Naive B cell (primary cell): ENCODE results near the gene ATAD2B. TPM values are rescaled to one million over a fixed set of nuclear protein-coding genes. Genes with fewer than 3 reads are reported as not detected.
"Not testable (repeated sequence)": the region's sequence is repeated elsewhere in the genome, so short reads cannot be mapped to it uniquely, and the experiment has no call there.

Source experiments
- ATAC-seq, 2 donors: fragments of 150-1000 bp; cut with Tn5 transposase; 2 replicates each; pipeline ENCODE4 v1.10.0; 2021; ENCODE audit warnings: low read depth in 2 of 2, mild to moderate bottlenecking in 2 of 2, moderate library complexity in 2 of 2
- DNase-seq: peaks from one replicate; pipeline ENCODE4 v3.0.0; 2022
- H3K27ac Mint-ChIP-seq, 6 donors: one replicate each; pipeline ENCODE4 v1.8.0; 2020 to 2022; ENCODE audit warnings: mild to moderate bottlenecking in 6 of 6, mixed read lengths in 6 of 6, moderate library complexity in 5 of 6, inconsistent platforms in 2 of 6
- H3K27me3 Mint-ChIP-seq, 3 donors: one replicate each; pipeline ENCODE4 v1.8.0; 2021 to 2022; ENCODE audit warnings: mixed read lengths in 3 of 3, mild to moderate bottlenecking in 1 of 3
- H3K36me3 Mint-ChIP-seq, 2 donors: one replicate each; pipeline ENCODE4 v1.8.0; 2020 to 2022; ENCODE audit warnings: mixed read lengths in 2 of 2, inconsistent platforms in 1 of 2, mild to moderate bottlenecking in 1 of 2
- H3K4me1 Mint-ChIP-seq, 3 donors: one replicate each; pipeline ENCODE4 v1.8.0; 2020 to 2022; ENCODE audit warnings: mixed read lengths in 3 of 3, inconsistent platforms in 1 of 3, mild to moderate bottlenecking in 1 of 3, moderate library complexity in 1 of 3
- H3K4me3 Mint-ChIP-seq, 8 donors: one replicate each; pipeline ENCODE4 v1.8.0; 2020 to 2022; ENCODE audit warnings: mild to moderate bottlenecking in 8 of 8, mixed read lengths in 8 of 8, moderate library complexity in 8 of 8, inconsistent platforms in 2 of 8
- H3K9me3 Mint-ChIP-seq, 7 donors: one replicate each; pipeline ENCODE4 v1.8.0; 2020 to 2022; ENCODE audit warnings: mixed read lengths in 7 of 7, mild to moderate bottlenecking in 5 of 7, inconsistent platforms in 2 of 7, moderate library complexity in 1 of 7
- polyA plus RNA-seq, 6 donors: library from polyadenylated mRNA; unstranded; fragments of 300-500 nt; fragmentation: Illumina TruSeq; gene quantifications; one replicate each; pipeline ENCODE4 v1.2.3, GENCODE V29; 2021; ENCODE audit warnings: low read depth in 6 of 6

ATAD2B gene
- polyA plus RNA-seq, 6 donors from 2014 or later = 8.7 to 21.6 (median 15.0) TPM

- DNase-seq, ATAC-seq, H3K27ac Mint-ChIP-seq, H3K27me3 Mint-ChIP-seq, H3K4me1 Mint-ChIP-seq: not testable (repeated sequence)
- H3K4me3 Mint-ChIP-seq = peak overlapping the region in 1 of 8 donors; percentile 44
- peaks cover 10 to 37% (median 24%) of the 10 kb centered on the region in 7 donors for H3K9me3 Mint-ChIP-seq
- H3K36me3 Mint-ChIP-seq = peaks cover 38 to 39% of the 10 kb centered on the region in 2 donors
These were observed 203.9 kb downstream of the ATAD2B start for GRCh38 chr2:23723029-23723428.

GRCh38 chr2:23722255-23722654 lies 204.7 kb downstream of the ATAD2B start:
- Mint-ChIP-seq H3K27ac (no peak overlapping the region), H3K4me3 (no peak overlapping the region), H3K27me3 (no peaks in the 10 kb centered on the region), H3K4me1 (no peaks in the 10 kb centered on the region), H3K9me3 (peaks cover 10 to 37% (median 24%) of the 10 kb centered on the region in 7 donors), H3K36me3 (peaks cover 35 to 40% of the 10 kb centered on the region in 2 donors)
- ATAC-seq = no peak
- no peak for DNase-seq

- ATAC-seq = no peak
- H3K27ac Mint-ChIP-seq = no peak overlapping the region
- no peak for DNase-seq
- H3K36me3 Mint-ChIP-seq = peaks cover 38 to 48% of the 10 kb centered on the region in 2 donors
- peaks cover 10 to 37% (median 24%) of the 10 kb centered on the region in 7 donors for H3K9me3 Mint-ChIP-seq
- H3K4me3 Mint-ChIP-seq = peak overlapping the region in 1 of 8 donors; percentile 30
- peaks cover 0 to 7% (median 0%) of the 10 kb centered on the region in 3 donors for H3K4me1 Mint-ChIP-seq
- H3K27me3 Mint-ChIP-seq = no peaks in the 10 kb centered on the region
These were observed 205.5 kb downstream of the ATAD2B start for GRCh38 chr2:23721454-23721826.

GRCh38 chr2:23720705-23721453 lies 206.0 kb downstream of the ATAD2B start:
- H3K9me3 Mint-ChIP-seq = peaks cover 10 to 37% (median 24%) of the 10 kb centered on the region in 7 donors
- H3K27ac Mint-ChIP-seq = no peak overlapping the region
- H3K4me3 Mint-ChIP-seq = peak overlapping the region in 1 of 8 donors; percentile 30
- DNase-seq (no peak), ATAC-seq (no peak)
- H3K4me1 Mint-ChIP-seq = peaks cover 0 to 10% (median 0%) of the 10 kb centered on the region in 3 donors
- H3K27me3 Mint-ChIP-seq = no peaks in the 10 kb centered on the region
- peaks cover 34 to 46% of the 10 kb centered on the region in 2 donors for H3K36me3 Mint-ChIP-seq

GRCh38 chr2:23719716-23720115 lies 207.2 kb downstream of the ATAD2B start:
- ATAC-seq (no peak), DNase-seq (no peak)
- no peak overlapping the region for H3K27ac Mint-ChIP-seq
- H3K9me3 Mint-ChIP-seq = peaks cover 10 to 34% (median 21%) of the 10 kb centered on the region in 7 donors
- no peaks in the 10 kb centered on the region for H3K27me3 Mint-ChIP-seq
- peaks cover 0 to 10% (median 0%) of the 10 kb centered on the region in 3 donors for H3K4me1 Mint-ChIP-seq
- H3K4me3 Mint-ChIP-seq = no peak overlapping the region
- H3K36me3 Mint-ChIP-seq = peaks cover 25 to 38% of the 10 kb centered on the region in 2 donors

- DNase-seq (no peak), ATAC-seq (no peak)
- no peak overlapping the region for H3K4me3 Mint-ChIP-seq
- H3K27me3 Mint-ChIP-seq = no peaks in the 10 kb centered on the region
- peaks cover 25 to 34% of the 10 kb centered on the region in 2 donors for H3K36me3 Mint-ChIP-seq
- no peak overlapping the region for H3K27ac Mint-ChIP-seq
- H3K4me1 Mint-ChIP-seq = peaks cover 0 to 10% (median 0%) of the 10 kb centered on the region in 3 donors
- peaks cover 10 to 30% (median 17%) of the 10 kb centered on the region in 7 donors for H3K9me3 Mint-ChIP-seq
These were observed 207.8 kb downstream of the ATAD2B start for GRCh38 chr2:23718931-23719700.

- H3K27me3 Mint-ChIP-seq = no peaks in the 10 kb centered on the region
- peaks cover 0 to 10% (median 0%) of the 10 kb centered on the region in 3 donors for H3K4me1 Mint-ChIP-seq
- H3K4me3 Mint-ChIP-seq = peak overlapping the region in 1 of 8 donors; percentile 42
- ATAC-seq (no peak), DNase-seq (no peak)
- H3K36me3 Mint-ChIP-seq = peaks cover 14 to 23% of the 10 kb centered on the region in 2 donors
- H3K27ac Mint-ChIP-seq = no peak overlapping the region
- no peaks in the 10 kb centered on the region for H3K9me3 Mint-ChIP-seq
These were observed 213.6 kb downstream of the ATAD2B start for GRCh38 chr2:23713351-23713750.

- H3K4me3 Mint-ChIP-seq = no peak overlapping the region
- H3K4me1 Mint-ChIP-seq = peaks cover 0 to 10% (median 0%) of the 10 kb centered on the region in 3 donors
- H3K36me3 Mint-ChIP-seq = peaks cover 14 to 23% of the 10 kb centered on the region in 2 donors
- H3K27me3 Mint-ChIP-seq = no peaks in the 10 kb centered on the region
- ATAC-seq (no peak), DNase-seq (no peak)
- no peaks in the 10 kb centered on the region for H3K9me3 Mint-ChIP-seq
- H3K27ac Mint-ChIP-seq = no peak overlapping the region
These were observed 214.2 kb downstream of the ATAD2B start for GRCh38 chr2:23712756-23713151.

- Mint-ChIP-seq H3K36me3 (peaks cover 17 to 20% of the 10 kb centered on the region in 2 donors), H3K27ac (no peak overlapping the region), H3K27me3 (no peaks in the 10 kb centered on the region), H3K9me3 (no peaks in the 10 kb centered on the region), H3K4me1 (peaks cover 0 to 10% (median 0%) of the 10 kb centered on the region in 3 donors), H3K4me3 (no peak overlapping the region)
- ATAC-seq (no peak), DNase-seq (no peak)
These were observed 214.8 kb downstream of the ATAD2B start for GRCh38 chr2:23711979-23712755.

- Mint-ChIP-seq H3K4me1 (no peaks in the 10 kb centered on the region), H3K36me3 (peaks cover 21 to 26% of the 10 kb centered on the region in 2 donors), H3K4me3 (no peak overlapping the region), H3K27ac (no peak overlapping the region), H3K27me3 (no peaks in the 10 kb centered on the region), H3K9me3 (no peaks in the 10 kb centered on the region)
- ATAC-seq (no peak), DNase-seq (no peak)
These were observed 217.6 kb downstream of the ATAD2B start for GRCh38 chr2:23709311-23709710.

- Mint-ChIP-seq H3K27ac (peak overlapping the region in 1 of 6 donors; percentile 33), H3K4me1 (no peaks in the 10 kb centered on the region), H3K27me3 (no peaks in the 10 kb centered on the region), H3K4me3 (no peak overlapping the region), H3K36me3 (peaks cover 21 to 26% of the 10 kb centered on the region in 2 donors), H3K9me3 (no peaks in the 10 kb centered on the region)
- DNase-seq (no peak), ATAC-seq (no peak)
These were observed 218.2 kb downstream of the ATAD2B start for GRCh38 chr2:23708771-23709170.

GRCh38 chr2:23707096-23707495 lies 219.8 kb downstream of the ATAD2B start:
- no peak for DNase-seq
- no peaks in the 10 kb centered on the region for H3K27me3 Mint-ChIP-seq
- no peak overlapping the region for H3K4me3 Mint-ChIP-seq
- no peak overlapping the region for H3K27ac Mint-ChIP-seq
- ATAC-seq = no peak
- H3K4me1 Mint-ChIP-seq = no peaks in the 10 kb centered on the region
- peaks cover 26 to 31% of the 10 kb centered on the region in 2 donors for H3K36me3 Mint-ChIP-seq
- H3K9me3 Mint-ChIP-seq = no peaks in the 10 kb centered on the region

GRCh38 chr2:23706613-23707078 lies 220.3 kb downstream of the ATAD2B start:
- no peak overlapping the region for H3K27ac Mint-ChIP-seq
- no peak overlapping the region for H3K4me3 Mint-ChIP-seq
- ATAC-seq (no peak), DNase-seq (no peak)
- H3K27me3 Mint-ChIP-seq = no peaks in the 10 kb centered on the region
- H3K4me1 Mint-ChIP-seq = no peaks in the 10 kb centered on the region
- no peaks in the 10 kb centered on the region for H3K9me3 Mint-ChIP-seq
- peaks cover 26 to 31% of the 10 kb centered on the region in 2 donors for H3K36me3 Mint-ChIP-seq
